ENCODE results near the gene SLC43A1. TPM values are rescaled to one million over a fixed set of nuclear protein-coding genes. Genes with fewer than 3 reads are reported as not detected.

SLC43A1 gene
- total and polyA plus RNA-seq, 2 experiments from 2014 or later, result 19.6 to 49.7 TPM

GRCh38 chr11:57483562-57483918 is 32.0 kb downstream of the SLC43A1 start:
- Mint-ChIP-seq H3K4me3 (peak overlapping the region; percentile 82), H3K9me3 (no peaks in the 10 kb centered on the region), H3K4me1 (peaks cover 39% of the 10 kb centered on the region), H3K27ac (no peak overlapping the region), H3K36me3 (ENCODE audit: low read depth) (peaks cover 32% of the 10 kb centered on the region), H3K27me3 (ENCODE audit: insufficient read depth, low read depth, poor library complexity) (peaks cover 34% of the 10 kb centered on the region)
- no peak for ATAC-seq
- no peaks in the 10 kb centered on the region for H3K9me2 ChIP-seq (ENCODE audit: insufficient read depth)
- no peak for DNase-seq (ENCODE audit: low spot score)
- H3K36me3 ChIP-seq (ENCODE audit: insufficient read depth), result no peaks in the 10 kb centered on the region
- H2AFZ ChIP-seq, result no peak overlapping the region
- peaks cover 13% of the 10 kb centered on the region for H3F3A ChIP-seq (replicated peaks; ENCODE audit: low read depth)
- H4K20me1 ChIP-seq (replicated peaks; ENCODE audit: insufficient read depth), result 0 out of 2 replicates have a peak, but pooled peaks cover 5% of the 10 kb centered on the region
- H3K27ac ChIP-seq (ENCODE audit: low read depth), result no peak overlapping the region
- H3K79me2 ChIP-seq (replicated peaks; ENCODE audit: insufficient read depth), result no peaks in the 10 kb centered on the region
- peak overlapping the region; percentile 93 for H3K4me3 ChIP-seq
- peaks cover 37% of the 10 kb centered on the region for H3K4me1 ChIP-seq (ENCODE audit: insufficient read depth)
- TF ChIP-seq EZH2 (IDR thresholded peaks at IDR 0.05; ENCODE audit: low read depth, unreplicated experiment), result no peak
- TF ChIP-seq CTCF (conservative IDR thresholded peaks at IDR 0.05; ENCODE audit: low read depth in 2 of 2), result no peak
- no peak for TF ChIP-seq CREB1 (CRISPR knock-in tag; IDR thresholded peaks at IDR 0.05; ENCODE audit: low read depth)
- TF ChIP-seq EZH2phosphoT487 (IDR thresholded peaks at IDR 0.05; ENCODE audit: unreplicated experiment), result no peak
- TF ChIP-seq ETS1 (IDR thresholded peaks at IDR 0.05), result no peak
- TF ChIP-seq ZNF114 (CRISPR knock-in tag; IDR thresholded peaks at IDR 0.05), result no peak
- no peak for TF ChIP-seq STAT1 (IDR thresholded peaks at IDR 0.05; ENCODE audit: unreplicated experiment)
- TF ChIP-seq ZNF462 (CRISPR knock-in tag; IDR thresholded peaks at IDR 0.05), result no peak
- TF ChIP-seq ZNF331 (CRISPR knock-in tag; IDR thresholded peaks at IDR 0.05; ENCODE audit: low read depth), result no peak
- TF ChIP-seq POLR2AphosphoS5 (IDR thresholded peaks at IDR 0.05; ENCODE audit: low read depth), result no peak
- TF ChIP-seq JUNB (IDR thresholded peaks at IDR 0.05; ENCODE audit: unreplicated experiment), result no peak
- no peak for TF ChIP-seq REST (IDR thresholded peaks at IDR 0.05; ENCODE audit: unreplicated experiment)
- no peak for TF ChIP-seq NANOG (IDR thresholded peaks at IDR 0.05; ENCODE audit: borderline replicate concordance)
- H3K27me3 ChIP-seq (ENCODE audit: insufficient read depth), result peaks cover 19% of the 10 kb centered on the region
- H3K4me2 ChIP-seq, result peak overlapping the region; percentile 89
